GM12801 (cell line): ENCODE measurements around the gene CETP.

Experiments used
- TF ChIP-seq, protein P1 (sequence below): IDR thresholded peaks from one replicate; pipeline ENCODE4 v1.5.1; 2011; ENCODE audit warnings: control low read depth; ENCODE audit not compliant: insufficient read length; ENCODE audit errors: extremely low read depth

CETP gene

DNA sequence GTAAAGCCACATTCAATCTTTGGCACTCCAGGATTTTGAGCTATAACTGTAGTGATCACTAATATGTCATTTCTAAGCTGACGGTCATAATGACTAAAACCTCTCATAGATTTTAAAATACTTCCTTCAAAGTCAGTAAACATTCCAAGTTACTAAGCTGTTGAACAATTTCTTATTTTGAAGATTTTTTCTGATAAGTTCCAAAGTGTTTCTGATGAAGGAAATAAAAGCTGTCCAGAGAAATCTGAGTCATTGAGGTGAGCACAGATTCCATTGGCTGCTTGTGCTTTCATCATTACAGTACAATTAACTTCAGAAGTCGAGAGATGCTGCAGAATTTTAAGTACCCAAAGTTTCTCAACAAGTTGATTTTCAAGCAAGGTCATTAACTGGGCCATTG, 51.5 kb downstream of the CETP start:
- TF ChIP-seq, protein P1, sequence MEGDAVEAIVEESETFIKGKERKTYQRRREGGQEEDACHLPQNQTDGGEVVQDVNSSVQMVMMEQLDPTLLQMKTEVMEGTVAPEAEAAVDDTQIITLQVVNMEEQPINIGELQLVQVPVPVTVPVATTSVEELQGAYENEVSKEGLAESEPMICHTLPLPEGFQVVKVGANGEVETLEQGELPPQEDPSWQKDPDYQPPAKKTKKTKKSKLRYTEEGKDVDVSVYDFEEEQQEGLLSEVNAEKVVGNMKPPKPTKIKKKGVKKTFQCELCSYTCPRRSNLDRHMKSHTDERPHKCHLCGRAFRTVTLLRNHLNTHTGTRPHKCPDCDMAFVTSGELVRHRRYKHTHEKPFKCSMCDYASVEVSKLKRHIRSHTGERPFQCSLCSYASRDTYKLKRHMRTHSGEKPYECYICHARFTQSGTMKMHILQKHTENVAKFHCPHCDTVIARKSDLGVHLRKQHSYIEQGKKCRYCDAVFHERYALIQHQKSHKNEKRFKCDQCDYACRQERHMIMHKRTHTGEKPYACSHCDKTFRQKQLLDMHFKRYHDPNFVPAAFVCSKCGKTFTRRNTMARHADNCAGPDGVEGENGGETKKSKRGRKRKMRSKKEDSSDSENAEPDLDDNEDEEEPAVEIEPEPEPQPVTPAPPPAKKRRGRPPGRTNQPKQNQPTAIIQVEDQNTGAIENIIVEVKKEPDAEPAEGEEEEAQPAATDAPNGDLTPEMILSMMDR = no peak

DNA sequence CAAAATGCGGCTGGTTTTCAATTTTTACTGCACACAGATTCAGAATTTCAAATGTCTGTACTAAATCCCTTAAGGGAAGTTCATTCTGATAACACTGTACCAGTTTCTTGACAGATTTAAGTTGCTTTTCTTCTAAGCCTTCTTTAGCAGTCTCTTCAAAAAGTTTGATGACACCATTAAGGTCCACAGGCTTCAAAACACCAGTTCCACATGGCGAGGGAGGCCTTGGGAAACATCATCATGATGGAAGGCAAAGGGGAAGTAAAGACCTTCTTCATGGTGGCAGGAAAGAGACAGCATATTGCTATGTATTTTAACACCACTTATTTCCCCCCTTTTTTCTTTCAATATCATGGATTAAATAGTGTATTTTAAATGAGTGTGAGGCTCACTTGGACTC, 52.2 kb downstream of the CETP start:
- TF ChIP-seq, protein P1 = no peak

DNA sequence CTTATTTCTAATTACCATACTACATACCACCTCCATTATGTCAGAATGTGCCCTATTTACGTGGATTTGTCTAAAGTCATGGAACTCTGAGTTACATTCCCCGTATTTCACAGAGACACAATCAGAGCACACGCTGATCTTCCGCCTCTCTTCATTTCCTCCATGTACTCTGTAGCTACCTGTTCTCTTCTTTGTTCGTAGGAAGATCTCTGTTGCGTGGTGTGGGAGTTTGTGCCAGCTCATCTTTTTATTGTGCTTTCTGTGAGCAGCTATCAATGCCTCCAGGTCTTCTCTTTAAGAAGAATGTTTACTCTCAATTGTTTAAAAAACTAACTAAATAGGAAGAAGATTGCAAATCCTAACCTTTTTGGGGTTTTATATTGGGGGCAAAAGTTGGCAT, 54.6 kb downstream of the CETP start:
- TF ChIP-seq, protein P1 = no peak

DNA sequence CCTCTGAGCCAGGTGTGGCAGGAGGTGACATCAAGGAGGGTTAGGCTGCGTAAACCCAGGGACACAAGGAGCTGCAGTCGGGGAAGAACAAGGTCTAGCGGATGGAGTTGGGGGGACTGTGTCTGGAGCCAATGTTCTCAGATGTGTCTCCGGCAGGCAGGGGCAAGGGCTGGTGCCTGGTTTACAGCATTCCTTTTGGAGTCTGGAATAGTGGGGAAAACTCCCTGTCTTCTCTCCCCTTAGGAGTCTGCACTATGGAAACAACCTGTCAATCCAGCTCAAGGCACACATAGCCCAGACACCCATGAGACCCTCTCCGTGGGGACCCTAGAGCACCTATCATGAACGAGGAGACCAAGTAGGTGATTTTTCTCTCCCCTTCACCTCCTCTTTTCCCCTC, 55.1 kb downstream of the CETP start:
- TF ChIP-seq, protein P1 = no peak

DNA sequence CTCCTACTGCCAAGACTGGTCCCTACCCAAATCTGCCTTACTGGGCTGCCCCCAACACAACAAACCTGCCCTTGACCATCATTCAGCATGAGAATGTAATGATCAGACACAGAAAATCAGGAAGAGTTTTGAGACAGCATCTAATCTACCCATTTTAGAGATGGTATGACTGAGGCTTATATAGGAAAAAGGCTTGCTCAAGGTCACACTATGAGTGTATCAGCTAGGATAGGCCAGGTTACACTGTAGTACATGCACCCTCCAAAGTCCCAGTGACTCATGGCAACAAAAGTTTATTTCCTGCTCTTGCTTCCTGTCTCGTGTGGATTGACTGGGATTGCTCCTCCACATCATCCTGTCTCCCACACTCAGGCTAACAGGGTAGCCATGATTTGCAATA, 55.5 kb downstream of the CETP start:
- TF ChIP-seq, protein P1 = no peak

DNA sequence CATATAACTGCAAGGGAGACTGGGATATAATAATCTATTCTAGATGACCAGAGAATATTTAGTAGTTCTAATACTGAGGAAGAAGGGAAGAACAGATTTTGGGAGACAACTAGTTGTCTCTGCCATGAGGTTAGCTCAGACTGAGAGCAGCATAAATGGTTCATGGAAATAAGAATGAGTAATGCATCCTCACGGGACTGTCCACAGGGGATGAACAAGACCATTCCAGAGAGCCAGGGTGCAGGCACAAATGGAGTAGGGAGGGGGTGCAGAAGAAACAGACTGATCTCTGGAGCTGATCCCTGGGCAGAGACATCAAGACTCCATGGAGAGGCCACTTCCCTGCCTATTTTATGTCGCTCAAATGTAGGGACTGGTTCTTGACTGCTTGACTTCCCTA, 58.0 kb downstream of the CETP start:
- TF ChIP-seq, protein P1 = no peak

DNA sequence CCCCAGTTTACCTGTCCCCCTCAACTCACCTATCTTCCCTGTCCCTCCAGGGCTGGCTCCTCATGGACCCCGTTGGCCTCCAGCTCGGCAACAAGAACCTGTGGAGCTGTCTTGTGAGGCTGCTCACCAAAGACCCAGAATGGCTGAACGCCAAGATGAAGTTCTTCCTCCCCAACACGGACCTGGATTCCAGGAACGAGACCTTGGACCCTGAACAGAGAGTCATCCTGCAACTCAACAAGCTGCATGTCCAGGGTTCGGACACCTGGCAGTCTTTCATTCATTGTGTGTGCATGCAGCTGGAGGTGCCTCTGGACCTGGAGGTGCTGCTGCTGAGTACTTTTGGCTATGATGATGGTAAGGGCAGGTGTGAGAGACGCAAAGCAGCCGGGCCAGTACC, 58.9 kb downstream of the CETP start:
- TF ChIP-seq, protein P1 = no peak

DNA sequence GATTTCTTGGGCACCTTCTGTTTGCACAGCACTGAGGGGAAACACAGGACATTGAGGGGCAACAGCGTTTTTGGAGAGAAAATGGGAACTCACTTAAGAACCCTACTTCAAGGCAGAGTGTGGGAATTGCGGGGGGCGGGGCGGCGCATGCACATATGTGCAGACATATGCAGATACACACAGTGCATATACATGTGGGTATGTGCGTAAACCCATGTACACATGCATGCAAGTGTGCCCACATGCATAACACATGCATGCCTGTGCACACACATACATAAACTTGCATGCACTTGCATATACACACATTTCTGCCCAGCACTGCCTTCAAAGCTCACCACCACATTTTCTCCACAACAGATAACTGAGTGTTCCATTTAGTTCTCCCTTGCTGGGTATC, 60.0 kb downstream of the CETP start:
- TF ChIP-seq, protein P1 = no peak
